HG02885 (cell line): ENCODE results near the gene CFAP77.
"Not testable (repeated sequence)": the region's sequence is repeated elsewhere in the genome, so short reads cannot be mapped to it uniquely, and the experiment has no call there.

Source experiments
- ATAC-seq: cut with Tn5 transposase; IDR thresholded peaks from one replicate; pipeline ENCODE4 v1.9.1; 2021; ENCODE audit warnings: mild to moderate bottlenecking; ENCODE audit not compliant: unreplicated experiment, poor library complexity

CFAP77 gene

DNA sequence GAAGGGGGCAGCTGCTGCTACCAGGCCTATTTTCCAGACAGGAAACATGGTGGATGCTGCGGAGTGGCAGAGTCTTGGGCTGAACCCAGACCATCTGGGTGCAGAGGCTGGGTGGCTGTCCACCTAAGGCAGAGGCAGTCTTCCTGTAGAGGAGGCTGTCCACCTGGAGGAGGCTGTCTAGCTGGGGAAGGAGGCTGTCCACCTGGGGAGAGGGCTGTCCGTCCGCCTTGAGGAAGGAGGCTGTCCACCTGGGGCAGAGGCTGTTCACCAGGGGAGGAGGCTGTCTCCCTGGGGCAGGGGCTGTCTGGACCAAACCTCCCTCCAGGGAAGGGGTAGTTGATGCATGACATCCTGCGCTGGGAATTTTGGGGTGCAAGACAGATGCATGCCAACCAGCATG is 133.2 kb downstream of the CFAP77 start:
- no peak for ATAC-seq

DNA sequence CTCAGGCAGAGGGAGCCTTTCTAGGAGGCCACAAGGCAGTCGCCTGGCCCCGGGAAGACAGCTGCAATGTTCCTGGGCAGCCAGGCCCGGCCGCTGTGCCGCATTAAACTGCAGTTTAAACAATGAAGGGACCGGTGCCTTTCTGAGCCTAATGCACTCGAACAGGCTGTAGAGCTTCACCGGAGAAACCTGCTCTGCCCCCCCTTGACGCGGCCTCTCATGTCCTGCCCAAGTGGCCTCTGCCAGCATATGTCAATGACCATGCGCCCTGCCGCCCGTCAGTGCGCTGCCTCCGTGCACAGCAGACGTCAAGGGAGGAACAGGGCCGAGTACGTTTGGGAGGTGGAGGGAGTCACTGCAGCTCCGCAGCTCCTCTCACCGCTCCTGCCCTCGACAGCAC is 133.9 kb downstream of the CFAP77 start:
- no peak for ATAC-seq

DNA sequence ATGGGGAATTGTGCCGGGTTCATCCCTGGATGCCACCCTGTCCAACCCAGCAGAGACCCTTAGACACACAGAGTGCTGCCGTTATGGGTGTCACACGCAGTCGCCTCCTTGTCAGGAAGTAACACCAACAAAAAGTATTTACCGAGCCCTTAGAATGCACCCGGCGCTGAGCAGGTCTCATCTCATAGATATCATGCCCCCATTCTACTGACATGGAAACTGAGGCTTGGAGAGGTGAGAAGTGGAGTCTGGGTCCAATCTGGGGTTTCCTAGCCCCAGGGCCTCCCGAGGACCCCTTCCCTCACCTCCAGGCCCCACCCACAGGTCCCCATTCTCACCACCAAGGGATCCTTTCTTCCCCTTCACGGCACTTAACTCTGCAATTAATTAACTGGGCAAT is 135.6 kb downstream of the CFAP77 start:
- no peak for ATAC-seq

DNA sequence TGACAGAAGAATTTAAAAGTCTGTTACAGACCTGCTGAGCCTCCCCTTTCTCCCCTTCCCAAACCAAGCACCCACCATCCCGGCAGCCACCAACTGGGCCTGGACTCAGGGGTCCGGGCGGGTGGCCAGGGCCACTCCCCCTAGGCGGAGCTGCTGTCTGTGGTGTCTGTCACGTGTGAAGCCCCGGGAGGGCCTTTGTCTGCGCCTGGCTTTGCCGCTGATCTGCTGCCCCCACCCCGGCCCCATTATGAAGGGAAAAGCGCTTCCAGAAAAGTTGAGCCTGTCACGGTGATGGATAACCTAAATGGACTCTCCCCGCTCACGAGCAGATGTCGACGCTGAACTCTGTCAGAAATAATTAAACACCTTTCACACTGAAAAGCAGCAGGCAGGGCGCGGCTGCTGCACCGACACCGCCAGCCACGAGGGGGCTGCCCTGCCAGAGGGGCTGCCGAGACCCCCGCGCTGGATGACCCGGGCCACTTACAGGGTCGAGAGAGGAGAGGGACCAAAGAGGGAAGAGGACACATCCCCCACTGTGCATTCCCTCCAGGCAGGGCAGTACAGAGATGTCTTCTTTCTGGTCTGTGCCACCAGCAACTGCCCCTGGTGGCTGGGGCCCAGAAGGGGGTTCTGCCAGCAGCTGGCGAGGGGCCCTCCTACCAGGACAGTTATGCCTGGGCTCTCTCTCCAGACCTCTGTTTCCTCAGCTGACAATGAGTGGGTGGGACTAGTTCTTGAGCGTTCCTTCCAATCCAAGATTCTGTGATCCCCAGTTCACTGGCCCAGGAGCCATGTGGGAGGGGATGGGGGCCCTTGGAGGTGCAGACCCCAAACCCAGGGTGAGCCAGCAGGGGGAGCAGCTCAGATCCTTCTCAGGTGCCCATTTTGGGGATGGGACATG is 136.4 kb downstream of the CFAP77 start:
- no peak for ATAC-seq

DNA sequence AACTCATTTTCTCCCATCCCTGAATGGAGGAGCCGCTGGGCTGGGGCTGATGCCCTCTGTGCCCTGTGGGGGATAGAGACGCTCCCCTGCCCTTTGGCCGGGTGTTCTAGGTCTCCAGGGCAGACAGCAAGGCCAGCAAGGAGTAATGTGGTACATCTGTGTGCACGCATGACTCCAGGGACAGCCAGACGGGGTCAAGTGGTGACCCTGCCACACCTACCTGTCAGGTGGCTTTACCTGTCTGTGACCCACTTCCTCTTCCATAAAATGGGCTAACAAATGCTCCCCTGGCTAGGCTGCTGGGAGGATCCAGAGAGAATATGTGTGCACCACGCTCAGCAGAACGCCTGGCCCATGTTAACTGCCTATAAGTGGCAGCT is 137.0 kb downstream of the CFAP77 start:
- ATAC-seq, result no peak

DNA sequence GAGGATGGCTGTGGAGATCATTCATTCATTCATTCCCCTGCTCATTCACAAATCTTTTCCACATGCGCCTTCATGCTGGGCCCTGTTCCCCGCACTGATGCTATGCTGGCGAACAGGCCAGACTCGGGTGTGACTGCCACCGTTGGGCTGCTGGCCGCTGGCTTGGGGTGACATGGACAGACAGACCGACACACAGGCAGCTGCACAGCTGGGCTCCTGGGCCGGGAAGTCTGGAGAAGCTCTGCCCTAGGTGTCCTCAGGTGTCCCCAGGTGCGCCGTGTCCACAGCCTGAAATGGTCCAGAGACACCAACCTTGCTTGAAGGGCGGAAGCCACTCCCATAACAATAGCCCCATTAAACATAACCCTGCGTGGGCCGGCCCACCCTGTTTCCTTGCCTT is 137.4 kb downstream of the CFAP77 start:
- ATAC-seq, result no peak

DNA sequence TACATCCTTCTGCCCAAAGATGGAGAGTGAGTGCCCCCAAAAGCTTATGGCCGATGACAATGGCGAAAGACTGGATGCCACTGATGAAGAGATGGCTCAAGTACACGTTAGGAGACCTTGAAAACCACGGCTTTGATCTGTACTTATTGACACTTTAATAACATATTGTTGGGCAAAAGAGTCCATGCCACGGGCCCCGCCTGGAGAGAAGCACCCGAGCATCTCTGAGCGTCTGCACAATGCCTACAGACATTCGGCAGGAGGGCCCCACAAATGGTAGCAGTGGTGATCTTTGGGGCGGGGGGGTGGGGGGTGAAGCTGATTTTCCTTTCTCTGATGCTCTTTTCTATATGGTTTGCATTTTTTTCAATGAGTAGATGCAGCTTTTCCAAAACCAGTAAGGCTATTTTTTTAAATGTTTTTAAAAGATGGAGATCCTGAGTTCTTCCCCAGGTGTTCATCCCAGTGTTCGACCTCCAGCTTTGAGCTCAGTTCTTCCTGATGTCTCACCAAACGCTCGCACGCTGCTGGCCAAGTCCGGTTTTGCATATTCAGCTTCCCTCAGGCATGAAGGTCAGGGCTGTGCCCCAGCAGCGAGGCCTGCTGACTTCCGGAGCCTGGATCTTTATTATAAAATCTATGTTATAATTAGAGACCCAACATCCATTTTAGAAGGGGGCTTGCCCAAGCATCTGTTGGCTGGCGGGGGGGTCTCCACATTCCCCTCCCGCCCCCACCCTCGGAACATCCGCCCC is 138.1 kb downstream of the CFAP77 start:
- no peak for ATAC-seq

DNA sequence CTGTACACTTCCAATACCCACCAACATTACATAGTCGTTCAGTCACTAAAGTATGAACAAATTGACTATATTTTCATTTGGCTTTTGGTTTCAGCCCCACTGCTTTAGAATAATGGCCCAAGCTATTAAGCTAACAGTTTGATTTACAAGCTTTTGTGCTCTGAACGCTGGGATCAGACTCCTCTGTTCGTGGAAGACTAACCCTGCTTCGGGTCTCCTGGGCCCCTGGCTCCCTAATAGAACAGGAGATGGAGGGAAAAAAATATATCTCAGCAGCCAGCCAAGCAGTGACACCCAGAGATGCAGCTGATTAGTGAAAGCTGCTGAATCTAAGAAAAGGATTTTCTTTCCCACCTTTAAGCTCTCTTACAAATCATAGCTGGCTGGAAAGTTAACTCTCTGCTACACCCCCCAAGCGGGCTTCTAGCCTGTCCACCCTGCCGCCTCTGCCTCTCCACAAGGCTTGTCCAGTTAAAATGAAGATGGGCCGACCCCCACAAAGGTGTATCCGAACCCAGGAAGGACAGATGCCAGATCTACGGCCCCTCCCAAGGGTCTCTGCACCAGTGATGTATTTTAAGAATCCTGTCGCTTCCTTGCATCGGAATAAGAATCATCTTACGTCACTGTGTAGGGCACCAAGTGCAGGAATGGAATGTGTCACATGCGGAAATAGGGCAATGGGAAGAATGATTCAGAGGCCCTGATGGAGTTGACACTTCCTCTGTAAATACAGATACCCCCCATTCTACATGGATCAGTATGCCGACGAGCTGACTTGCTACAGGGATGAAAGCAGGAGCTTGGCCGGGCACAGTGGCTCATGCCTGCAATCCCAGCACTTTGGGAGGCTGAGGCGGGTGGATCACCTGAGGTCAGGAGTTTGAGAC is 139.0 kb downstream of the CFAP77 start:
- ATAC-seq, result no peak

DNA sequence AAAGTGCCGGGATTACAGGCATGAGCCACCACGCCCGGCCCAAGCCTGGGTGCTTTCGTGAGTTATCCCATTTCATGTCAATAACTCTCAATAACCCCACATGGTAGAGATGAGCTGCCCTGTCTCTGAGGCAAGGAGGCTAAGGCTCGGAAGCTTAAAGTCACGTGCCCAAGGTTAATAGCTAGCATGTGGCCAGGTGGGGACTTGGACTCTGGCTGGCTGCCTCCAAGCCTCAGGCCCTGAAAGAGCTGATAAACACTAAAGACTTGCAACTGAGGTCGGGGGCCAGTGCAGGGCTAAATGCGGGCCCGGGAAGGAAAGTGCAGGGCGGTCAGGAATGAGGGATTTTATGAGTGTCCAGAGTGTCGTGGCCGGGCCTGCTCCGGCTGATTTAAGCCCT is 141.5 kb downstream of the CFAP77 start:
- ATAC-seq, result no peak

DNA sequence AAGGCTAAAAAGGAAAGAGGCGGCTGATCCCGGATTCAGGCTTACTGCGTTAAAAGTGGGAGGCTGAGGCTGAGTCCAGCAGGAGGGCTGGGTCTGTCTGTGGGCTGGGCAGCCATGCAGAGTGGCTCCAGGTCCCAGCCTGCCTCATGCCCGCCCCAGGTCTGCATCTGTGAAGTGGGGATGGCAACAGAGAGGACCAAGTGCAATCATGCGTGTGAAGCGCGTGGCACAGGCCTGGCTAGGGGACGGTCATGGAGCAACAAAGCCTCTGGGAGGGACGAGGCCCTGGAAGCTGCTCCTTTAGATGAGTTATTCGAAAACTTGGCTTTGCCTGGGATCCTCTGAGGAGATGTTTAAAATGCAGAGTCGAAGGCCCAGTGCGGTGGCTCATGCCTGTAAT is 142.0 kb downstream of the CFAP77 start:
- no peak for ATAC-seq

DNA sequence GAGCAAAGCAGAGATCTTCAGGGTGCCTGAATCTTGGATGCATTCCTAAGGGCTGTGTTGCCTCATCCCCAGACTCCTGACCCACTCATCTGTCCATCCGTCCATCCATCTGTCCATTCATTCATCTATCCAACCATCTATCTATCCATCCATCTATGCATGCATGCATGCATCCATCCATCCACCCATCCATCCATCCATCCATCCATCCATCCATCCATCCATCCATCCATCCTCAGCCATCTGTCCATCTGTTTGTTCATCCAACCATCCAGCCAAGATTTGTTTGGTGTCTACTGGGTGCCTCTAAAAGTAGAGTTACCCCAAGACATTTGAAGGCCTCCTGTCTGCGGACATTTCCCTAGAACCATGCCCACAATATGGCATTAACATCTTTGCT is 144.7 kb downstream of the CFAP77 start:
- no peak for ATAC-seq

DNA sequence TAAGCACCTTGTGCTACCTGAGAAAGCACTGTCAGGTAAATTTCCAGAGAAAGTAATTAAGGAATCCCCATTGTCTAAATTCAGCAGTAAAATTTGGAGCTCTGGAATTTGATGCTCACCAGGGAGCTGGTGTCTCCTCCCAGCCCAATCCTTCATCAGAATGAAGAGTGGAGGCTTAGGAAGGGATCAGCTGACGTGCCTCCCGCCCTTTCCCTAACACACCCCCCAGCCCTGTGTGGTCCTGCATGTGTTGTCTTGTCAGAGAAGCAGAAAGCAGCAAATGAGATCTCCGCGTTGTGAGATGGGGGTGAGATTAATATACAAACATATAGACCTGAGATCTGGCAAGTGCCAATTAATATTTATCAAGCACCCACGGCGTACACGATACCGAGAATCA is 145.5 kb downstream of the CFAP77 start:
- ATAC-seq, result no peak

DNA sequence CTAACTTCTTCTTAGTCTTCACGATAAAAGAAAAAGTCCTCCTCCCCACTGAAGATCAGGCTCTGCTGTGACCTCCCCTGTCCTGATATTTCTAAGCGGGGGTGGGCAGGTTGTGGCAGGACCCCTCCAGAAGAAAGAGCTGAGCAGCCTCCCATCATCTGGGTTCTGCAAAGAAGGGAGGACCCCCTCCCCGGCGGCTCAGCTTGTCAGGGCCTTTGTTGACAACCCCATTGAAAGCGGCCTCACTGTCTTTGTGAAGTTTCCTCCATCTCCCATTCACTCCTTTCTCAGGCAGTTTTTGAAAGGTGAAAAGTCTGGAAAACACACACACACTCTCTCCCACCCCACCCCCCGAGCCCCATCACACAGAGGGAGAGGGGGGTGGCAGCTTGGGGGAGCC is 146.2 kb downstream of the CFAP77 start:
- ATAC-seq, result no peak

DNA sequence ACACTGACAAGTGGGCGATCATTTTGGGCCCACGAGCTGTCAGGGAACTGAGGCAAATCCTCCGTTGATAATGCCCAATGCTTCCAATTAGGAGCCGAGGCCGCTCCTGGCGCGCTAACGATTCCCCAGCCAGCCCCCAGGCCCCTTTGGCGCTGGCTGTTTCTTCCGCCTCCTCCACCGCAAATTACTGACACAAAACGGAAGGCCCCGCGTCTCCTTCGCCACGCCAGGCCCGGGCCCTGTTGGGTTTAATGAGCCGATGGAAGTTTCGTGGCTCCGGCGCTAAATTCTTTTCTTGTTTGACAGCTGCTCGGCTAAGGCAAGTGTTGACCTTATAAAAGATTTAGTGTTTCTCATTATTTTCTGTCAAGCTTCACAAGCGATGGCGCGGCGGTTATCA is 146.7 kb downstream of the CFAP77 start:
- ATAC-seq, result no peak

DNA sequence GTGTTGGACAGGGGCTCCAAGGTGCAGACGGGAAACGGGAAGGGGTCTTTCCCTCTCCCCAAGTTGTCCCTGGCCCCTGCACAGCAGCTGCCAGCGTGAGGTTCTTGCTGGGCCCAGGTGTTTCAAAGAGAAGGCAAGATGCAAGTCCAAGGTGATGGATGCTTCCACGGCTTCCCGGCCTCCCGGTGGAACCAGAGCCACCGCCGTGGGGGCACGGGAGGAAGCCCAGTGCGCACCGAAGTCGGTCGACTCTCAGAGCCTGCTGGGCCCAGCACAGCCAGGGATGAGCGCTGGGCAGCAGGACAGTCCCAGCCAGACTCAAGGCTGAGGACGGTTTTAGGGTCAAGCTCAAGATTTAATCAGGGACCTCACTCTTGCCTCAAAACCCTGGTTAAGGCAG is 147.1 kb downstream of the CFAP77 start:
- no peak for ATAC-seq

DNA sequence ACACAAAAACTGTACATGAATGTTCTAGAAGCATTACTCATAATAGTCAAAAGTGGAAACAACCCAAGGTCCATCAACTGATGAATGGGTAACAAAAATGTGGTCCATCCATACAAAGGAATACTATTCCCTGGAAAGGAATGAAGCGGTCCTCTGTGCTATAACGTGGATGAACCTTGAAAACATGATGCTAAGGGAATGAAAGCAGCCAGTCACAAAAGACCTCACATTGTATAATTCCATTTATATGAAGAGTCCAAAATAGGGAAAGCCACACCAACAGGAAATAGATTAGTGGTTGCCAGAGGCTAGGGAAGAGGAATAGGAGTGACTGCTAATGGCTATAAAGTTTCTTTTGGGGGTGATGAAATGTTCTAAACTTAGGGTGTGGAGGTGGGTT is 149.7 kb downstream of the CFAP77 start:
- no peak for ATAC-seq

DNA sequence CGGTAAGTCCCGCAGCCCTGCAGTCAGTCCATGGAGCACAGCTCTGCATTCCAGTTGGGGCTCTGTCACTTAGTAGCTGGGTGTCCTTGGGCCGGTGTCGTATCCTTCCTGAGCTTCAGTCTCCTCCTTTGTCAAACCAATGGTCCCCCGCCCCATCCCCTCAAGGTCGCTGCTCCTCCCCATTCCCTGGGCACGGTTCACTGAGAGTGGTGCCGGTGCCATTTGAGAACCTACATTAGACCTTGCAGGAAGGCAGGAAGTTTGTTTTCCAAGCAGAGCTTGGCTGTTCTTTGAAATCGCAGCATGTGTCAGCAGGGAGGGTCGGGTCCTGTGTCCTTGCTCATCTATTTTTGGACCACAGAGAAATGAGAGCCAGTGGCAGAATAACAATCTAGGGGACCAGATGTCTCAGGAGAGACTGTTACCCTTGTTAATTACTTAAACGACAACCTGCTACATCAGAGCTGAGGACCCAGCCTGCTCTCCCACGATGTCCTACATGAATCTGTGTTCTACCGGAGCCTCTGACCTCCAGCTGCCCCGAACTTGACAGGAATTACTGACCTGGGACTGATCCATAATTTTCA is 150.7 kb downstream of the CFAP77 start:
- no peak for ATAC-seq

DNA sequence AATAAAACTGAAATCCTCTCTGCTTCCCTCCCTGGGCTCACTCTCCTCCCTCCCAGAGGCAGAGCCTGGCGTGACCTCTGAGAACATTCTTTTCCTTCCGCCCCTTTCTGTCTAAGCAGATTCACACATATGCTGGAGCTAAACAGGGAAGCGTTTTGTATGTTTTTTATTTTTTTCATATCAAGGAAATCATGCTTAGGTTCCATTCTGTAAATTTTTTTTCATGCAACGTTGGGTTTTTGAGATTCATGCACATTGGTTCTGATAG is 152.2 kb downstream of the CFAP77 start:
- no peak for ATAC-seq

DNA sequence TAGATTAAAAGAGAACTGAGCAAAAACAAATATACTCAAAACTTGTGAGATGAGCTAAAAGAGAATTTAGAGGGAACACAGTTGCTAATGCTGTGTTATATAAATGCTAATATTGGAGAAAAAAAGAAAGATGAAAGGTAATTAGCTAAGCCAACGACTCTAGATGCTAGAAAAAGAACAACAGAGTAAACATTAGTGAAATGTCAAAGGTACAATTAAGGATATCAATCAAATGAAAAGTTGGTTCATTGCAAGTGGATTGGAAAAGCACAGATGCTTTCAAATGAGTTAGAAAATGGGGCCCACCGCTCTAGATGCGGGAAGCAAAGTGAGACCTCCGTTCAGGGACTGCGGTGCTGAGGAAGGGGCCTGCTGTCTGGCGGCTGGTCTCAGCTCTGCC is 154.5 kb downstream of the CFAP77 start:
- ATAC-seq, result no peak

DNA sequence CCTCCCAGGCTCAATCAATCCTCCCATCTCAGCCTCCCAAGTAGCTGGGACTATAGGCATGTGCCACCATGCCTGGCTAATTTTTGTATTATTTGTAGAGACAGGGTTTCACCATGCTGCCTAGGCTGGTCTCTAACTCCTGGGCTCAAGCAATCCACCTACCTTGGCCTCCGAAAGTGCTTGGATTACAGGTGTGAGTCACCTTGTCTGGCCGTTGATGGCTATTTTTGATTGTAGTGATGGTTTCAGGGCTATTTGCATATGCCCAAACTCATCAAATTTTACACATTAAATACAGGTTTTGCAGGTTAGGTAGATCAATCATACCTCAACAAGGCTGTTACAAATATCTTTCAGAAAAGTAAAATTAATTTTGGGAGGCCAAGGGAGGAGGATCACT is 158.8 kb downstream of the CFAP77 start:
- not testable (repeated sequence) for ATAC-seq
